HG03045 (cell line): ENCODE measurements around the gene VIT.
"Not testable (repeated sequence)": the region's sequence is repeated elsewhere in the genome, so short reads cannot be mapped to it uniquely, and the experiment has no call there.

Source experiments
- ATAC-seq: cut with Tn5 transposase; IDR thresholded peaks from one replicate; pipeline ENCODE4 v1.9.1; 2021; ENCODE audit warnings: mild to moderate bottlenecking, moderate library complexity; ENCODE audit not compliant: unreplicated experiment

VIT gene

DNA sequence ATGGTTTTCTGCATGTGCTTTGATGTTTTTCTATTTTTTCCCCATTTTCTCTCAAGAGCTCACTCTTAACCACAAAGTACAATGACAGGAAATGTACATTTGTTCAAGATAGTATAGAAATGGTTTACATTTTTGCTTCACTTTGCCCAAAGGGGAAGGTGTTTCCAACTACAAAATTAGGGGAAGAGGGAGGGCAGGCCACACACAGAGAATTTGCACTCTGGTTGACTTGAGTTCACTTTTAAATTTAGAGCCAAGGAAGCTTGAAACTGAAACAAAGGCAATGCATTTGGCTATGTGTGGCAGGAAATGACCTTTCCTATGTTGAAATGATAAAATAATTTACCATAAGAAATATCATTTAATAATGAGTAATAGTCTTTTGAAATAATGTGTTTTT, 19.1 kb upstream of the VIT start:
- no peak for ATAC-seq

GRCh38 chr2:36677996-36678605, 18.4 kb upstream of the VIT start:
- ATAC-seq, result no peak

GRCh38 chr2:36678856-36679255, 17.7 kb upstream of the VIT start:
- ATAC-seq, result no peak

- ATAC-seq, result no peak
Measured at GRCh38 chr2:36680012-36680411, 16.5 kb upstream of the VIT start.

GRCh38 chr2:36682562-36682961, 13.9 kb upstream of the VIT start:
- ATAC-seq, result no peak

- ATAC-seq, result no peak
Measured at GRCh38 chr2:36683002-36683401, 13.5 kb upstream of the VIT start.

GRCh38 chr2:36688291-36688690, 8.2 kb upstream of the VIT start:
- not testable (repeated sequence) for ATAC-seq

DNA sequence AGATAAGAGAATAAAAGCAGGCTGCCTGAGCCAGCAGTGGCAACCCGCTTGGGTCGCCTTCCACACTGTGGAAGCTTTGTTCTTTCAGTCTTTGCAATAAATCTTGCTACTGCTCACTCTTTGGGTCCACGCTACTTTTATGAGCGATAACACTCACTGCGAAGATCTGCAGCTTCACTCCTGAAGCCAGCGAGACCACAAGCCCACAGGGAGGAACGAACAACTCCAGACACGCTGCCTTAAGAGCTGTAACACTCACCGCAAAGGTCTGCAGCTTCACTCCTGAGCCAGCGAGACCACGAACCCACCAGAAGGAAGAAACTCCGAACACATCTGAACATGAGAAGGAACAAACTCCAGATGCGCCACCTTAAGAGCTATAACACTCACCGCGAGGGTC, 7.5 kb upstream of the VIT start:
- ATAC-seq, result not testable (repeated sequence)

DNA sequence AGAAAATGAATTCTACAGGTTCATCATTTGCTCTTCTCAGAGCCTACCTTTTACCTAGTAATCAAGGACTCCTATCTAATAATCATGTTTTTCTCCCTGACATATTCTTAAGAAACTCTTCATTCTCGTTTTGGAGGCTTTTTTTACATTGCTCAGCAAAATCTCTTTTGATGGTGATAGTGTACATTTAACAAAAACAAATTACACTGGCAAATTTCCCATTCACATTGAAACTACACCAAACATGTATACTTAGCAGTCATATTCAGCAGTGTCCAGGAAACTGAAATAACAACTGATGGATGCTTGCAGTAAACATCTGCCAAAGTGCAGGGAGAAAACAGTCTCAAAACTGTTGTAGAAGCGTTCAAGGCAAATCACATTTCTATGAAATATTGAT, 4.4 kb upstream of the VIT start:
- ATAC-seq, result no peak

- no peak for ATAC-seq
Measured at GRCh38 chr2:36693825-36694224, 2.7 kb upstream of the VIT start.

DNA sequence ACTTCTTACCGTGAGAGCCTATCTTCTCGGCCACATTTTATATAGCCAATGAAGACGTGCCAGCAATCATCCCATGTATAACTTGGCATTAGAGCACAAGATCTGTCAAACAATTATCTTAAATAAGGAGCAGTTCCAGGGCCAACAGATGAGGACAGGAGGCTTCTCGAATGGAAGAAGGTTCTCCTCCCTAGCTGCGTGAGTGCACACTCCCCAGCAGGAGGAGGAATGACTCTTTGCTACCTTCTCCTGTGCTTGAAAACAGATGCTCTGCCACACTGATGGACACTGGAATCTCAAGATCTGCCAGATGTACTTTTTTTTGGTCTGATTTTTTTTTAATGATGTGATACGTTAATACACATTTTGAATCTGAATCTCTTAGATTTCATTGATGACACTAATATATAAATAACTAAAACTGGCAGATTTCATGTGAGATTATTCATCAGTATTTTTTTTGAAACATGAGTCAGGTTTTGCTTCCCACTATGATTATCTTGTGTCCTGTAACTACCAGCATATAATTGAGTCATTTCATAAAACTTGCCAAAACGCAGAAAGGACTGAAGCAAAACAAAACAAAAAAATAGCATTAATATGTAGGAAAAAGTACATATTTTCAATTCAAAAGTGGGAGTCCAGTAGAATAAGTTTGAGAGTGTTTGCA, 626 bp upstream of the VIT start:
- no peak for ATAC-seq

GRCh38 chr2:36697424-36698066, 1.0 kb downstream of the VIT start:
- ATAC-seq, result no peak

DNA sequence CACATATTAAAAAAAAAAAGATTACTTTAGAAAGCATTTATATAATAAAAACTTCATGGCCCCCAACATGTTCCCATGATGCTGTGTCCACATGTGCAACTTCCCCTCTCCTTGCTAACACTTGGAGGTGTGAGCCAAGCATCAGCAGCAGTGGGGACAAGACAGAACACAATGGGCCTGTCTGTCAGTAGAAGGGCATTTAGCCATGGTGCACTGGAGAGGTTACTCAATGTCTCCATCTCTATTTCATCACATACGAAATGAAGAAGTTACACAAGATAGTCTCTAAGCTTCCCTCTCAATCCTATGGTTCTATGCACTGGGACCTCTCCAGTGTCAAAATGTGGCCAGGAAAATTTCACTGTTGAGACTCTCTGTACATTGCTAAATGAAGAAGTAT, 2.5 kb downstream of the VIT start:
- no peak for ATAC-seq

- ATAC-seq, result no peak
Measured at GRCh38 chr2:36700311-36700710, 3.8 kb downstream of the VIT start.

GRCh38 chr2:36701391-36701795, 4.9 kb downstream of the VIT start:
- ATAC-seq, result no peak

DNA sequence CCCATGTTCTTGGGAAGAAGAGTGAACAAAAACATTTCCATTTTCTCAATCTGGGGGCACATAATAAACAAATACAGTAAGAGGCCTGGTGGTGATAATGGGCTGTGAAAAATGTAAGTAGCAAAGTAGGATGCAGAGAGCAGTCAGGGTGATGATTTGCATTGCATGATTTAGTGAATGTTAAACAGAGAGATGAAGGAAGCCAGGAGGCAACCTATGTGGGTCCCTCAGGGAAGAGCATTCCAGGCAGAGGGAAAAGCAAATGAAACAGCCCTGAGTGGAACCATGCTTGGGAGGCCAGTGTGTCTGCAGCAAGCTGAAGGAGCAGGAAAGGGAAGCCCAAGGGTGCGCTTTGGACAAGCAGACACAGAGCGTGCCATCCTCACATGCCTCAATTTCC, 5.4 kb downstream of the VIT start:
- no peak for ATAC-seq

DNA sequence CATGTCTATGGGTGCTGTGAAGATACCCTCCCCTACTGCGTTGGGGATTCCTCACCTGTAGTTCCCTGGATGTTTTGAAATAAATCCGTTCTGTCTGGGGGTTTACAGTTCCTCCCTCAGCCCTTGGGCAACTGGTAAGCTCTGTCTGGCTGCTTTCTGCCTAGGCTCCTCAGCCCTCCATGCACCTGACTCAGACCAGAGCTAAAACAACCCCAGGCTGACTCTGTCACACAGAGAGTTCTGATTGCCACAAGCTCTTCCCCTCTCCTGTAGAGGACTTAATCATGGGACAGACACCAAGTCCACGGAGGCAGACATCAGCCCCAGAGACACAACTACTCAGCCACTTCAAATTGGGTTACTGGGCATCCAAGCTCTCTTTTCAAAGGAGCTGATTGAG, 6.3 kb downstream of the VIT start:
- no peak for ATAC-seq

DNA sequence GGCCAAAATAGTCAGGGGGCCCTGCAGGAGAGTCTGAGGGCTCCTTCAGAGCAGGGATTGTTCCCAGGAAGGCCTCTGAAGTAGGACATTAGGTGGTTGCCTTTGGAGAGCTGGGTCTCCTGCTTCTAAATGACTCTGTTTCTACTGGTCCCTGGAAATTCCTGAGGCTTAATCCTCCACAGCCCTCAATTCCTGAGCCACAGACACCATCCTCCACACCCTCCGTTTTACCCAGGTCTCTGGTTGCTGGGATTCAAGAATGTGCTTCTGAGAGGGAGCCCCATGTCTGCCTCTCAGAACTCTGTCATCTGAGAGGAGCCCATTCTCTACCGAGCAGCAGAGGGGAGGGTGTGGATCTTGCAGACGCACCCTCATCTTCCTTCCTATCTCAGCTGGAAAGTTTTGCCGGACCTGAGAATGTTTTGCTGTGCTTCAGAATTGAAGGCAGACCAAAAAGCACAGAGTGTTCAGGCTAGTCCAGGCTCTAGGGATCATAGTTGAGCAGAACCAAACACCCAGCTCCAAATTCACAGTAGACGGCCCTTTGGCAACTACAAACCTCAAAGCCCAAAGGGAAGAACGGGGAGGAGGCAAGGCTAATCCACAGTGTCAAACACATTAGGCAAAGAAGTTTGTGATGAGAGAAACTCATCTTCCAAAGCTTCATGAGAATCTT, 8.1 kb downstream of the VIT start:
- ATAC-seq, result no peak

DNA sequence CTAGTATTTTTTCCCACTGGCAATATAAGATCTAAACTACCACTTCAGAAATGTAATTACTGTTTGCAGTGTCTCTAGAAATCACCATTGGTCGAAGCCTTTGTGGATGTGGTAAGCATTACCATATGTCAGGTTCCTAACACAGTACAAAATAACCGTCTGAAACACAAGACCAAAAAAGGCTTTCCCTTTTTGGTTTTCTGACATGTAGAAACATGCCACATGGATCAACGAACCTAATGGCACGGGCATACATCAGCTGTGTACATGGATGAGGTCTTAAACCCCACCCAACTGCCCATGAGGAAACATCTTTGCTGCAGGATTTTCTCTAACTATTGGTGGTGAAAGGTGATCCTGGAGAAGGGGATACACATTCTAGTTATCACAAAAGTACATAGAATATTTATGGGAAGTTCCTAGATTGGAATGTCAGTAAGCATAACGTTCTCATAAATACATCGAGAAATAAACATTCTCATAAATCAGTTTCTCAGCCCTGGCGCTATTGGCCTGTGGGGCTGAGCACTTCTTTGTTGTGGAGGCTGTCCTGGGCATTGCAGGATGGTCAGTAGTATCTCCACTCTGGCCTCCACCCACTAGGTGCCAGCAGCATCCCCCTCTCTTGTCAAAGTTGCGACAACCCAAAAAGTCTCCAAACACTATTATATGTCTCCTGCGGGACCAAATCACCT, 9.0 kb downstream of the VIT start:
- no peak for ATAC-seq

DNA sequence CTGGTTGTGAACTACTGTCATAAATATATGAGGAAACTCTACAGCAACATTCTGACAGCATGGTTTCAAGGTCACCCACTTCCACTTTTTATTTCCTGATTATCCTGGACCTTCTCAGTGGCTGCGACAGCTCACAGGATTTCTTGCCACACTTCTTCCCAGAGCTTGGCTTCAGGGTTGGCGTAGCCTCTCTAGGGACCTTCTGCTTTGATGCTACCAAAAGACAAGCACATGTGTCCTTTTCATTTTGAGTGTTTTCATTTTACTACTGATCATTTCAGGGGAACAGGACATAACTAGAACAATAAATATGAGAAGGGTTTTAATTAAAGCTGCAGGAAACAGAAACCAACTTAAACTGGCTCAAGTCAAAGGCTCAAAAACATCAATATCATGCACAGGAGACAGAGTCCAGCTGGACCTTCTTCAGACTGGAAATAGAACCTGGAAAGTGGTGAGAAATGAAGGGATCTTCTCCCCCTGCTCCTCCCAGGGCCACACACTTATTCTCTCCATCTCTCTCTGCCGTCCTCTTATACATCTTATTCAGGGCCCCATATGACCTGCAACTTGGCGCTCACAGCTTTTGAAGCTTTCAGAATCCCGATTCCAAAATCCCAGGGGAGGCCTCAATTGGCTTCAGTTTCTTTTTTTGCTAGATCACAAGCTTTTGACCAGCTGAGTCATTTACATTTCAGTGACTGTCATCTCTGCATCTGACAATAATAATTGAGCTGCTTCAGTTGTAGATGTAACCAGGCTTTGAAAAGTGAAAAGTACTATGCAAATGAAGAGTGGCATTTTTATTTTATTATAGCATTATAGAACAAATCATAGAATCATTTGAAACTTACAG, 9.7 kb downstream of the VIT start:
- no peak for ATAC-seq
